GM06990 (cell line): ENCODE results near the gene RNF145.
"Not testable (repeated sequence)": the region's sequence is repeated elsewhere in the genome, so short reads cannot be mapped to it uniquely, and the experiment has no call there.

Experiments
- DNase-seq: peaks from one replicate; pipeline ENCODE4 v3.0.0-alpha.2; 2011; ENCODE audit not compliant: insufficient read length; ENCODE audit errors: extremely low read depth
- H3K27me3 ChIP-seq: replicated peaks from 2 replicates; pipeline ENCODE4 v1.6.0; 2011; ENCODE audit warnings: low read length; ENCODE audit not compliant: control insufficient read depth, insufficient read depth
- H3K36me3 ChIP-seq: 2 replicates; pipeline ENCODE4 v1.5.1; 2011; ENCODE audit warnings: low read length; ENCODE audit not compliant: control insufficient read depth, insufficient read depth
- H3K4me3 ChIP-seq: replicated peaks from 2 replicates; pipeline ENCODE4 v1.5.1; 2011; ENCODE audit warnings: low read depth, mild to moderate bottlenecking, control low read depth, low read length
- TF ChIP-seq, protein P1 (sequence below): IDR thresholded peaks from 2 replicates; pipeline ENCODE4 v1.5.1; 2011; ENCODE audit warnings: low read length, control low read depth, mild to moderate bottlenecking, inconsistent platforms; ENCODE audit not compliant: insufficient read depth, poor library complexity, severe bottlenecking

RNF145 gene

DNA sequence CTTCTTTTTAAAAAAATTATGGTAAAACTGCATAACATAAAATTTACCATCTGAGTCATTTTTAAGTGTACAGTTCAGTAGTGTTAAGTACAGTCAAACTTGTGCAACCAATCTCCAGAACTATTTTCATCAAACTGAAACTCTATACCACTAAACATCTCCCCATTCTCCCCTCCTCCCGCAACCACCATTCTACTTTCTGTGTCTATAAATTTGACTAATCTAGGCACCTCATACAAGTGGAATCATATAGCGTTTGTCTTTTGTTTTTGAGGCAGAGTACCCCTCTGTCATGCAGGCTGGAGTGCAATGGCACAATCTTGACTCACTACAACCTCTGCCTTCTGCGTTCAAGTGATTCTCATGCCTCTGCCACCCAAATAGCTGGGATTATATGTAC, 85.7 kb downstream of the RNF145 start:
- Histone ChIP-seq H3K27me3 (no peaks in the 10 kb centered on the region), H3K4me3 (no peak overlapping the region), H3K36me3 (no peaks in the 10 kb centered on the region)
- DNase-seq, result no peak
- TF ChIP-seq, protein P1, sequence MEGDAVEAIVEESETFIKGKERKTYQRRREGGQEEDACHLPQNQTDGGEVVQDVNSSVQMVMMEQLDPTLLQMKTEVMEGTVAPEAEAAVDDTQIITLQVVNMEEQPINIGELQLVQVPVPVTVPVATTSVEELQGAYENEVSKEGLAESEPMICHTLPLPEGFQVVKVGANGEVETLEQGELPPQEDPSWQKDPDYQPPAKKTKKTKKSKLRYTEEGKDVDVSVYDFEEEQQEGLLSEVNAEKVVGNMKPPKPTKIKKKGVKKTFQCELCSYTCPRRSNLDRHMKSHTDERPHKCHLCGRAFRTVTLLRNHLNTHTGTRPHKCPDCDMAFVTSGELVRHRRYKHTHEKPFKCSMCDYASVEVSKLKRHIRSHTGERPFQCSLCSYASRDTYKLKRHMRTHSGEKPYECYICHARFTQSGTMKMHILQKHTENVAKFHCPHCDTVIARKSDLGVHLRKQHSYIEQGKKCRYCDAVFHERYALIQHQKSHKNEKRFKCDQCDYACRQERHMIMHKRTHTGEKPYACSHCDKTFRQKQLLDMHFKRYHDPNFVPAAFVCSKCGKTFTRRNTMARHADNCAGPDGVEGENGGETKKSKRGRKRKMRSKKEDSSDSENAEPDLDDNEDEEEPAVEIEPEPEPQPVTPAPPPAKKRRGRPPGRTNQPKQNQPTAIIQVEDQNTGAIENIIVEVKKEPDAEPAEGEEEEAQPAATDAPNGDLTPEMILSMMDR, result no peak

DNA sequence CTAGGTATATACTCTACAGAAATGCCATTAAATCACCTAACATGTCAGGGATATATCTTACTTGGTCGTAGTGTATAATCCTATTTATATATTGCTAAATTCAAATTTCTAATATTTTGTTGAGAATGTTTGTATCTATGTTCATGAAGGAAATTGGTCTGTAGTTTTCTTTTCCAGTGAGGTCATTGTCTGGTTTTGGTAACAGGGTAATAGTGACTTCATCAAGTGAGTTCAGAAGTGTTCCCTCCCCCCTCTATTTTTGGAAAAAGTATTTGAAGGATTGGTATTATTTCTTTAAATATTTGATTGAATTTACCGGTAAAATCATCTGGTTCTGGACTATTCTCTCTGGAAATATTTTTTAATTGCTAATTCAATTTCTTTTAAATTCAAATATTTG, 86.2 kb downstream of the RNF145 start:
- no peaks in the 10 kb centered on the region for H3K36me3 ChIP-seq
- H3K27me3 ChIP-seq, result no peaks in the 10 kb centered on the region
- H3K4me3 ChIP-seq, result no peak overlapping the region
- TF ChIP-seq, protein P1, result no peak
- DNase-seq, result no peak

DNA sequence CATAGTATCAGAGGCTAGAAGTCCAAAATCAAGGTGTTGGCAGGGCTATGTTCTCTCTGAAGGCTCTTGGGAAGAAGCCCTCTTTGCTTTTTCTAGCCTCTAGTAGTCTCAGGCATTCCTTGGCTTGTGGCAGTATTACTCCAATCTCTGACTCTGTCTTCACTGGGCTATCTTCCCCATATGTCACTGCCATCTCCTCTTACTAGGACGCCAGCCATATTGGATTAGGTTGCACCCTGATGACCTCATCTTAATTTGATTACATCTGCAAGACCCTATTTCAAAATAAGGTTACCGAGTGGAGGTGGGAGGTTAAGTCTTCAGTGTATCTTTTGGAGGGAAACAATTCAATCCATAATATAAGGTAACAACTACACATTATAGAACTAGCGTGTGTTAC, 88.3 kb downstream of the RNF145 start:
- Histone ChIP-seq H3K36me3 (no peaks in the 10 kb centered on the region), H3K4me3 (no peak overlapping the region), H3K27me3 (no peaks in the 10 kb centered on the region)
- no peak for DNase-seq
- TF ChIP-seq, protein P1, result no peak

DNA sequence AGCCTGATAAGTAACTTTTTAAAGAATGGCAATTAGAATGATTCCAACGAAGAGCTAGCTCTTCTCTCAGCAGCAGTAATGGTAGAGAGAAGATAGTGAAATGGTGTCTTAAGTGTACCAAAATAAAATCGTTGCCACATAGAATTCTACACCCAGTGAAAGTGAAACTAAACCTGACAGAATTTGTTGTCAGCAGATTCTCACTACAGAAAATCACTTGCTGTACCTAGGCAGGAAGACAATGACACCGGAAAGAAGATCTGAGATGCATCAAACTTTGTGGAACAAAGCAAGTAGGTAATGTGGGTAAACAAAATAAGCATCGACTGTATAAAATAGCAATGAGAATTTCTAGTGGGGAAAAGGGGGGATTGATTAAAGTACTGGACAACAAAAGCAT, 88.9 kb downstream of the RNF145 start:
- TF ChIP-seq, protein P1, result no peak
- no peak for DNase-seq
- H3K4me3 ChIP-seq, result no peak overlapping the region; the same call in 1 of the 2 replicates
- H3K36me3 ChIP-seq, result no peaks in the 10 kb centered on the region
- no peaks in the 10 kb centered on the region for H3K27me3 ChIP-seq

DNA sequence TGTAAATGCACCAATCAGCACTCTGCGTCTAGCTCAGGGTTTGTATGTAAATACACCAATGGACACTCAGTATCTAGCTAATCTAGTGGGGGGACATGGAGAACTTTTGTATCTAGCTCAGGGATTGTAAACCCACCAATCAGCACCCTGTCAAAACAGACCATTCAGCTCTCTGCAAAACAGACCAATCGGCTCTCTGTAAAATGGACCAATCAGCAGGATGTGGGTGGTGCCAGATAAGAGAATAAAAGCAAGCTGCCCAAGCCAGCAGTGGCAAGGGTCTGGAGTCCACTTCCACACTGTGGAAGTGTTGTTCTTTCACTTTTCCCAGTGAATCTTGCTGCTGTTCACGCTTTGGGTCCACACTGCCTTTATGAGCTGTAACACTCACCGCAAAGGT, 89.5 kb downstream of the RNF145 start:
- not testable (repeated sequence) for DNase-seq

DNA sequence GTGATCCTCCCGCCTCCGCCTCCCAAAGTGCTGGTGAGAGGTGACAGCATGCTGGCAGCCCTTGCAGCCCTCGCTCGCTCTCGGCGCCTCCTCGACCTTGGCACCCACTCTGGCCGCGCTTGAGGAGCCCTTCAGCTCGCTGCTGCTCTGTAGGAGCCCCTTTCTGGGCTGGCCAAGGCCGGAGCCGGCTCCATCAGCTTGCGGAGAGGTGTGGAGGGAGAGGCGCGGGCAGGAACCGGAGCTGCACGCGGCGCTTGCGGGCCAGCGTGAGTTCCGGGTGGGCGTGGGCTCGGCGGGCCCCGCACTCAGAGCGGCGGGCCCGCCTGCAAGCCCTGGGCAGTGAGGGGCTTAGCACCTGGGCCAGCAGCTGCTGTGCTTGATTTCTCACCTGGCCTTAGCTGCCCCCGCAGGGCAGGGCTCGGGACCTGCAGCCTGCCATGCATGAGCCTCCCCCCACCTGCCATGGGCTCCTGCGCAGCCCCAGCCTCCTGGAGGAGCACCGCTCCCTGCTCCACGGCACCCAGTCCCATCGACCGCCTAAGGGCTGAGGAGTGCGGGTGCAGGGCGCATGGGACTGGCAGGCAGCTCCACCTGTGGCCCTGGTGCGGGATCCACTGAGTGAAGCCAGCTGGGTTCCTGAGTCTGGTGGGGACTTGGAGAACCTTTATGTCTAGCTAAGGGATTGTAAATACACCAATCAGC, 90.2 kb downstream of the RNF145 start:
- H3K4me3 ChIP-seq, H3K36me3 ChIP-seq, DNase-seq, H3K27me3 ChIP-seq: not testable (repeated sequence)

More for the DNA sequence above, 89.5 kb downstream of the RNF145 start:
- H3K27me3 ChIP-seq, H3K4me3 ChIP-seq, H3K36me3 ChIP-seq: not testable (repeated sequence)

DNA sequence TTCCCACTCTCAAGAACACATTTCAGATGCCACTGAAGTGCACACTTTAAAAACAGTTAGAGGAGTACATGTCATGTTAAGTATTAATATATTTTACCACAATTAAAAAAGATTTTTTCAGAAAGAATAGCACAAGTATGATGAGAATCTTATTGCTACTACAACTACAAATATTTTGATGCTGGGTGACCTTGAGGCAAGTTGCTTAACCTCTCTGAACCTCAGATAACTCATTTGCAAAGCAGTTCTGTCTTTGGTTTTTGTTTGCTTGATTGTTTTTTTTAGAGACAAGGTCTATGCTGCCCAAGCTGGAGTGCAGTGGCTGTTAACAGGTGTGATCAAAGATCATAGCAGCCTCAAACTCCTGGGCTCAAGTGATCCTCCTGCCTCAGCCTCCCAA, 95.9 kb downstream of the RNF145 start:
- Histone ChIP-seq H3K27me3 (no peaks in the 10 kb centered on the region), H3K4me3 (no peak overlapping the region), H3K36me3 (no peaks in the 10 kb centered on the region)
- TF ChIP-seq, protein P1, result no peak
- DNase-seq, result no peak
